AG04449 (cell line): ENCODE measurements around the gene POP4.

ENCODE experiments used
- CTCF ChIA-PET: fragments of 350-600 bp; formaldehyde crosslinking; extraction: SDS; loops from one replicate; lab custom pipeline; 2021; ENCODE audit warnings: antibody characterized with exemption; lab: Yijun Ruan, JAX
- POLR2A ChIA-PET: fragments of 400-600, 350-600 bp; formaldehyde crosslinking; extraction: SDS; loops from one replicate; lab custom pipeline; 2020; ENCODE audit warnings: antibody characterized with exemption, inconsistent platforms; lab: Yijun Ruan, JAX
- DNase-seq: peaks from one replicate; pipeline ENCODE4 v3.0.0-alpha.2; 2010; ENCODE audit warnings: low read depth, low spot score
- H3K4me3 ChIP-seq: 2 replicates; pipeline ENCODE4 v1.5.1; 2011; ENCODE audit warnings: low read depth, mild to moderate bottlenecking, control low read depth, low read length
- CTCF ChIP-seq: IDR thresholded peaks from one replicate; pipeline ENCODE4 v1.5.1; 2011; ENCODE audit warnings: mild to moderate bottlenecking, moderate library complexity, low read length, control low read depth, inconsistent platforms; ENCODE audit not compliant: insufficient read depth; ENCODE audit errors: missing control alignments

POP4 gene

GRCh38 chr19:29563486-29564101, 42.5 kb upstream of the POP4 start:
- no peak for TF ChIP-seq CTCF
- ChIA-PET CTCF (no interaction called here), POLR2A (no interaction called here)
- no peak for DNase-seq
- no peak overlapping the region for H3K4me3 ChIP-seq

- no peak for DNase-seq
- ChIA-PET CTCF (no interaction called here), POLR2A (no interaction called here)
- H3K4me3 ChIP-seq, result no peak overlapping the region
- no peak for TF ChIP-seq CTCF
Measured at GRCh38 chr19:29564574-29565005, 41.5 kb upstream of the POP4 start.

GRCh38 chr19:29565171-29565570, 40.9 kb upstream of the POP4 start:
- no peak overlapping the region for H3K4me3 ChIP-seq
- ChIA-PET POLR2A (no interaction called here), CTCF (interaction anchor here (1.0 kb wide), 1 partner anchor 1102 kb away, joined by 3 read pairs; no protein-coding TSS in a partner anchor)
- no peak for DNase-seq
- no peak for TF ChIP-seq CTCF

DNA sequence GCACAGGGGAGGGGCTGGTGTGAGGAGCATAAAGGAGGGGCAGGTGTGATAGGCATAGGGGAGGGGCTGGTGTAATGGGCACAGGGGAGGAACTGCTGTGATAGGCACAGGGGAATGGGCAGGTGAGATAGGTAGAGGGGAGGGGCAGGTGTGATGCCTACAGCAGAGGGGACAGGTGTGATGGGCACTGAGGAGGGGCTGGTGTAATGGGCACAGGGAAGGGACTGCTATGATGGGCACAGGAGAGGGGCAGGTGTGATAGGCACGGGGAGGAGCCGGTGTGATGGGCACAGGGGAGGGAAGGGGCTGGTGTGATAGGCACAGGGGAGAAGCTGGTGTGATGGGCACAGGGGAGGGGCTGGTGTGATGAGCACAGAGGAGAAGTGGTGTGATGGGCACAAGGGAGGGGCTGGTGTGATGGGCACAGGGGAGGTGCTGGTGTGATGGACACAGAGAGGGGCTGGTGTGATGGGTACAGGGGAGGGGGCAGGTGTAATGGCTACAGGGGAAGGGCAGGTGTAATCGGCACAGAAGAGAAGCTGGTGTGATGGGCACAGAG, 39.5 kb upstream of the POP4 start:
- no peak for TF ChIP-seq CTCF
- H3K4me3 ChIP-seq, result no peak overlapping the region
- POLR2A ChIA-PET, result no interaction called here
- no peak for DNase-seq
- CTCF ChIA-PET, result interaction anchor here (1.0 kb wide), 1 partner anchor 1100 kb away, joined by 3 read pairs; no protein-coding TSS in a partner anchor

- POLR2A ChIA-PET, result no interaction called here
- CTCF ChIA-PET, result no interaction called here
- H3K4me3 ChIP-seq, result no peak overlapping the region
- no peak for TF ChIP-seq CTCF
- DNase-seq, result no peak
Measured at GRCh38 chr19:29567366-29567915, 38.6 kb upstream of the POP4 start.
